Measurements from ENCODE around the gene VEPH1. TPM values are rescaled to one million over a fixed set of nuclear protein-coding genes. Genes with fewer than 3 reads are reported as not detected.

The VEPH1 gene
- polyA plus RNA-seq, 2 of the 4 experiments (the other 2 are of a cell fraction): 0.04 to 0.16 TPM

- TF ChIP-seq HOXB5 (CRISPR knock-in tag; IDR thresholded peaks at IDR 0.05) (no peak), ZSCAN20 (CRISPR knock-in tag; IDR thresholded peaks at IDR 0.05) (no peak), HDAC2 (IDR thresholded peaks at IDR 0.05) (no peak), RARB (CRISPR knock-in tag; IDR thresholded peaks at IDR 0.05) (no peak), RFX5 (IDR thresholded peaks at IDR 0.05) (no peak)
Measured at GRCh38 chr3:157301755-157302154, 201.5 kb downstream of the VEPH1 start (continued).

GRCh38 chr3:157300981-157301663 lies 202.1 kb downstream of the VEPH1 start:
- Histone ChIP-seq H3K9me3 (no peaks in the 10 kb centered on the region), H3K4me3 (no peak overlapping the region), H3K27ac (no peak overlapping the region), H3K4me2 (no peak overlapping the region), H3K4me1 (no peaks in the 10 kb centered on the region)
- TF ChIP-seq CTCF (IDR thresholded peaks at IDR 0.05) (no peak), RAD21 (conservative IDR thresholded peaks at IDR 0.05 in 1 of 2, IDR thresholded peaks at IDR 0.05 in 1 of 2) (no peak), ZC3H11A (IDR thresholded peaks at IDR 0.05) (no peak), ESRRA (IDR thresholded peaks at IDR 0.05; ENCODE audit: borderline replicate concordance, low read length) (no peak), KDM5A (IDR thresholded peaks at IDR 0.05) (no peak), HDAC2 (IDR thresholded peaks at IDR 0.05) (no peak), PHF8 (IDR thresholded peaks at IDR 0.05; ENCODE audit: borderline replicate concordance, low read depth) (no peak), RARB (CRISPR knock-in tag; IDR thresholded peaks at IDR 0.05) (no peak), MYC (IDR thresholded peaks at IDR 0.05; ENCODE audit: borderline replicate concordance, low read length) (no peak), HOXB5 (CRISPR knock-in tag; IDR thresholded peaks at IDR 0.05) (no peak), ZNF302 (CRISPR knock-in tag; IDR thresholded peaks at IDR 0.05) (no peak), HES2 (IDR thresholded peaks at IDR 0.05) (no peak), BCL3 (IDR thresholded peaks at IDR 0.05) (no peak), POLR2A (IDR thresholded peaks at IDR 0.05; ENCODE audit: low read length) (no peak), ZFP36 (IDR thresholded peaks at IDR 0.05; ENCODE audit: borderline replicate concordance, partially characterized antibody) (no peak), SREBF2 (IDR thresholded peaks at IDR 0.05) (no peak)
- DNase-seq (ENCODE audit: low read depth in 1 of 2, low spot score in 1 of 2): no peak
- ATAC-seq: no peak
- ChIA-PET POLR2A (interaction anchor here (1.2 kb wide), 1 partner anchor 137 kb away, joined by 3 read pairs; no protein-coding TSS in a partner anchor), CTCF (interaction anchor here (0.6 to 1.6 kb wide), 2 partner anchors 146 to 166 kb away, joined by 3 to 8 read pairs; no protein-coding TSS in a partner anchor)
- WGBS (ENCODE audit: missing lambda C conversion rate): 79% methylated on average over 9 of the region's 9 CpGs
- FAIRE-seq: no peak

- Histone ChIP-seq H3K27ac (no peak overlapping the region), H3K9me3 (no peaks in the 10 kb centered on the region), H3K4me1 (no peaks in the 10 kb centered on the region; the same call in 2 of the 3 replicates), H3K4me2 (no peak overlapping the region), H3K4me3 (no peak overlapping the region)
- no peak for ATAC-seq
- no peak for DNase-seq (ENCODE audit: low read depth in 1 of 2, low spot score in 1 of 2)
- CTCF ChIA-PET: no interaction called here
- WGBS (ENCODE audit: missing lambda C conversion rate): 49% methylated on average over 2 of the region's 2 CpGs
- POLR2A ChIA-PET: no interaction called here
- FAIRE-seq: no peak
- TF ChIP-seq JUNB (IDR thresholded peaks at IDR 0.05) (no peak), HMGXB4 (CRISPR knock-in tag; IDR thresholded peaks at IDR 0.05; ENCODE audit: borderline replicate concordance) (no peak), CHD2 (IDR thresholded peaks at IDR 0.05; ENCODE audit: low read length, partially characterized antibody) (no peak), RCOR1 (IDR thresholded peaks at IDR 0.05; ENCODE audit: low read depth, low read length) (no peak), REST (IDR thresholded peaks at IDR 0.05) (no peak), TFCP2L1 (CRISPR knock-in tag; IDR thresholded peaks at IDR 0.05) (no peak), ZSCAN20 (CRISPR knock-in tag; IDR thresholded peaks at IDR 0.05) (no peak), FOSB (CRISPR knock-in tag; IDR thresholded peaks at IDR 0.05) (no peak), ZFP36 (IDR thresholded peaks at IDR 0.05; ENCODE audit: borderline replicate concordance, partially characterized antibody) (no peak), POLR2A (IDR thresholded peaks at IDR 0.05; ENCODE audit: low read length) (no peak), HOXB13 (CRISPR knock-in tag; IDR thresholded peaks at IDR 0.05; ENCODE audit: low read depth) (no peak)
Measured at GRCh38 chr3:157300094-157300493, 203.1 kb downstream of the VEPH1 start.

Measured in A549 (cell line).